NOMO-1 treated with DMSO at 0.1 percent for 48 hours (cell line): ENCODE measurements around the gene RXFP2.
A peak's percentile ranks its signal among the peaks of the same experiment; 100 is the strongest.

ENCODE experiments used
- DNase-seq: peaks from one replicate; lab custom pipeline; 2025; ENCODE audit not compliant: unreplicated experiment; lab: John Stamatoyannopoulos, UW

RXFP2 gene

DNA sequence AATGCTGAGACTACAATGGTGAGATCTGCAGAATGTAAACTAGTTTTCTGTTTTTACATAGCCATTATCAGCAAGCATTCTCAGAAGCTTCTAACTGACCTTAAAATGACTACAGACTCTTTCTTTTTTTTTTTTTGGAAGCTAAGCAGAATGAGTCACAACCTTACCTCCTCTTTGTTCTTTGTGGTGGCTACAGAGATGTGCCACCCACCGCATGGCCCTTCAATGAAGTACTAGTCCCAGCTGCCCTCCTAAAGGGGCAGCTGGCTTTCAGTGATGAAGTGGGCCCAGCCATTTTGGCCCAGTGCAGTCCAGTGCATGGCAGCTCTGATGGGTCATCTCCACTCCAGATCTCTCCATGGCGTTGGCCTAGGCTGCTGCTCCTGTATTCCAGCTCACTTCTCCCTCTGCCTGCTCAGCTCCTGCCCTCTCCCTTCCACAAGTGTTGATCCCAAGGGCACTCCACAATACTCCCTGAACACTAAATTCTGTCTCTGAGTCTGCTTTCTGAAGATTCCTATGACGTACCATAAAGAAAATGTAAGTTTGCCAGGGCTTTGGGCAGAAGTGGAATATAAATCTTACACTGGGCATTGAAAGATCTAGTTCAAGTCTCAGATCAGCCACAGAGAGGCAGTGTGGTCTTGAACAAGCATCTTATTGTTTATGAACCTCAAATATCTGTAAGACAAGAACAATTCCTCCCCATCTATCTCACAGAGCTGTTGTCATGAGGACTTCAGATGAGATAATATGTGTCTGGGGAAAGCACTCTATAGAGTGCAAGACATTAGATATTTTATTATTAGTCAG is 85.6 kb downstream of the RXFP2 start:
- DNase-seq = peak; percentile 74

DNA sequence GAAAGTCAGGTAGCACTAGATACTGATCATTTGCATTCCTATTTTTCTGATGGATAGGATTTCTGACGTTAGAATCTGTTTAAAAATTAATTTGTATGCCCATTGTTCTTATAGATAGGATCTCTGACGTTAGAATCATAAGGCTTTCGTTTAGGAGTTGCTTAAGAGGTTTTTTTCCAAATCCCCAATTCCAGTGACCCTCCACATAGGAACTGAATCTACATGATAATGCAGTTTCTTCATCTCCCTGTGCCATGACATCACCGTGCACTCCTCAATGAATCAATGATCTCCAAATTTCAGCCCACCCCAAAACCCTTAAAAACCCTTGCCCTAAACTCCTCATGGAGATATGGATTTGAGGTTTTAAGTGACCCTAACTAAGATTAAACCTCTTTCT is 87.2 kb downstream of the RXFP2 start:
- no peak for DNase-seq

DNA sequence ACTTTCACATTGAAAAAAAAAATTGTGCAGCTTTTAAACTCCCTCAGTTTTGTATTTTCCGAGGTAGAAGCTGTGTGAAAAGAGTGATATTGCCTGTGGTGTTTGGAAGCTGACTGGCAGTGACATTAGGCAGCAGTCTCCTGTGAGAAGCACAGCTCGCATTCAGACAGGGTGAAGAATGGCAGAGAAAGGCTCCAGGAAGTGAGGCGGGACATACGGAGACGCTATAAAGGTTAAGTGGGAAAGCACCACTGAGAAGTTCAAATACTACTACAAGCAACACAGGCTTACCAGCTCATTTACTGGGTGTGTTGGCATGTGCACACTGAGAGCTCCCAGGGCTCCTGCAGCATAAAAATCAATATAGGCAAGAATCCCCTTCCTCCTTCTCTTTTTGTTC is 88.4 kb downstream of the RXFP2 start:
- DNase-seq = no peak

DNA sequence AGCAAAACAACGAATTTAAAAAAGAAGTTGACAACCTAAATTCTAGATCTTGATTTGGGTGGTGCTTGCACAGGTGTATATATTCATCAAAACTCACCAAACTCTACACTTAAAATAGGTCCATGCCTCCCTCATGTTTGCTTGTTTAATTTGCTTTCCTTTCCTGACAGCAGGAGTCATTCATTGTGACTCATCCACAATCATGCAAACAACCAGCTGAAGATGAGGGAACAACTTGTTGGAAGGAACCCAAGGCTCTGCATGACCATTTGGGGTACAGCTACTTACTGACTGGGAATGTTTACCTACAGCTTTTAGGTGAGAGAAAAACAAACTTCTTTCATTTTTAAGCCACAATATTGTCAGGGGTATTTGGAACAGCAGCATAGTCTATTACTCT is 96.6 kb downstream of the RXFP2 start:
- DNase-seq = no peak

DNA sequence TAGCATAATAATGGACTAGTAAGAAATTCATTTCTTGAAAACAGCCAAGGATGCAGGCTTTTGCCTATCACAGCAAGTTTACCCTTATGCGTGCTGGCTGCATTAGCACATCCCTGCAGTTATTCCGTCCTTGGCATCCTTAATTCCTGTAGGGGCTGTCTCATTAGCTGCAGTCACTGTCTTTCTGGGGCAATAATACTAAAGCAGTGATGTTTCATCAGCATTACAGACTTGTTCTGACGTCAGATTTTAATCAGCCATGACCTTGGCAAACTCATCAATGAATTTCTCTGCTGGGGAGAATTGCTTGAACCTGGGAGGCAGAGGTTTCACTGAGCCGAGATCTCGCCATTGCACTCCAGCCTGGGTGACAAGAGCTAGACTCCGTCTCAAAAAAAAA is 103.7 kb downstream of the RXFP2 start:
- no peak for DNase-seq

DNA sequence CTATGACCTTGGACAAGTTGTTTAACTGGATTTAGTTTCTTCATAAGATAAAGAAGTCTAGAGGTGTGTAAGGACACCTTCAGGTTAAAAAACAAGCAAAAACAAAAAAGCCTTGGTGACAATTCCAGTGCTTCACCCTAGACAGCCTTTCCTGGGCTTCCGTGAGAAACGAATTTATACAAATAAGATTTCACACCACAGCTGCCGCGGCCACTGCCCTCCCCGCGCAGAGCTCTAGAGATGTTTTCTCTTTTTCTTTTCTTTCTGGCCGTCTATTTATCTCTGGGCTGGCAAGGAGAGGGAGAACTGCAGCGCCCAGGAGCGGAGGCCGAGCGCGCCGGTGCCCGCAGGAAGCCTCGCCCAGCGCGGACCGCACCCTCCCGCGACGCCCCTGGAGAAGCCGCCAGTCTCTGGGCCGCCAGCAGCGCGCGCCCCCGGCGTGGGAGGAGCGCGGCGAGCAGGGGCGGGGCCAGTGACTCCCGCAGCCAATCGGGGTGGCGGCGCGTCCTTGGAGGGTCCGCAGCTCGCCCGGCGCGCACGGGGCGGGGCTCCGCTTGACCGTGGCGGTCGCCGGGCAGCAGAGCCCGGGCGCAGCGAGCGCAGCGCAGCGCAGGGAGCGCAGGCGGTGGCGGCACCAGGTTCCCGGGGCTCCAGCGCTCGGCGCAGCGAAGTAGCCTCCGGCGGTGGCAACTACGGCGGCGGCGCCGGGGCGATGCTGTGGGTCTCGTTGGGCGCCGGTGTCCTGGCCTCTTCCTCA is 107.0 kb downstream of the RXFP2 start:
- DNase-seq = peak; percentile 96

DNA sequence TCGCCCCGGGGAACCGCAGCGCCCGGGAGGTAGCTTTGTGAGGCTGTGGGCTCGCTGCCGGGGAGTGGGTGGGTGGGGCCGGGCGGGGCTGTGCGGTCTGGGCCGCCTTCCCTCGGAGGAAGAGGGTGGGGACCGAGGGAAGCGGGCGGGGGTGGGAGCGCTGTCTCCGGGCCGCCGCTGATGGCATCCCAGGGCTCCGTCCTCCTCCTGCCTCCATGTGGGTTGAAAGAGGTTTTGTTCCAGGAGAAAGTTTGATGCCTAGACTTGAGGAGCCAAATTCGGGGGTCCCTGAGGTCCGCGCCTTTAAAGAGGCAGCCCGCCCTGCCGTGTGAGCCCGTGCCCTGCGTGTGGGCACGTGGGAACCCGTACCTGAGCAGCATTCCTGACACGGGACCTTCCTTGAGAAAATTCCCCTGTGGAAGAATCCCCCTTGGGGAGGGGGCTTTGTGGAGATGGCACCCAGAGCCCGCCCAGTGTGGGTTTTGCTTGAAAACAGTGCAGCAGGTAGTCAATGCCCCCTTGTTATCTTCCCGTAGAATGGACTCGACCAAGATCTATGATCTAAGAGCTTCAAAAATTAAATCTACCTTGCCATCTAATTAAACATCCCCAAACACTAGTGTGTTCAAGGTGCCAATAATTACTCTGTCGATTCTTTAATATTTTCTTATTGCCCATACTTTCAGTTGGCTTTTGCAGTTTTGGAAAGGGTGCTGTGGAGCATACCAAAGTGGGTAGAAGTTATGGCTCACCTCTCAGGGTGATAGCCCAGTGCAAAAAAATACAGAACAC is 107.8 kb downstream of the RXFP2 start:
- DNase-seq = no peak

DNA sequence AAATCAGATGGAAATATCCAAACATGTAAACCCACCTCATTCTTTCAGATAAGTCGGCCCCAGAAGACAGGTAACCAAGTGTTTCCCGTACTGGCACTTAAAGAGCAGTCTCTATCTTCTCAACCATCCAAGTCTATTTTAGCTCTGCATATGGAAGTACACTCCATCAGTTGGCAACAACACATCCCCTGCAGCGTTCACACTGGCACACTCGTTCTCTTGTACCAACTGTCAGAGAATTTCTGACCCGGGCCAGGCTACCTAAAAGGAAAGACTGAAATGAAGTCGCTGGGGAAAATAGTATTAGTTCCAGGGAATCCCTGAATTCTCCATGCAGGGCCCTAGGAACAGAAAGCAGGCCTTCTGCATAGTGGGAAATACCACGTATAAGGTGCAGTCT is 109.3 kb downstream of the RXFP2 start:
- no peak for DNase-seq

DNA sequence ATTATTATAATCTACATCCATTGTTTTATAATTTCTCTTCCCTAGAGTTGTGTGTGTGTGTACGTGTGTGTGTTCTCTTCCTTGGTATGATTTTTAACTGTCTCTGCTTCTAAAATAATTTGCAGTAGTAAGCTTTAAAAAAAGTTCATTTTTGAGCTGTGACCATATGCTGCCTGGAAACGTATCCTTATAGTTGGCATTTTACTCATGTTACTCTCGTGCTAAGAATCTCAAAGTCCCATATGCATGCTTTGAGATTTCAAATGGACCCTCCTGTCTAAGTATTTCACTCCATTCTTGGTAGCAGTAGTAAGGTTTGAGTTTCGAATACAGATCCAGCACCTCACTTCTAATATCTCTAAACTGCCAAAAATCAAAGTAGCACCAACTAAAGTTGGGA is 109.9 kb downstream of the RXFP2 start:
- DNase-seq = no peak

DNA sequence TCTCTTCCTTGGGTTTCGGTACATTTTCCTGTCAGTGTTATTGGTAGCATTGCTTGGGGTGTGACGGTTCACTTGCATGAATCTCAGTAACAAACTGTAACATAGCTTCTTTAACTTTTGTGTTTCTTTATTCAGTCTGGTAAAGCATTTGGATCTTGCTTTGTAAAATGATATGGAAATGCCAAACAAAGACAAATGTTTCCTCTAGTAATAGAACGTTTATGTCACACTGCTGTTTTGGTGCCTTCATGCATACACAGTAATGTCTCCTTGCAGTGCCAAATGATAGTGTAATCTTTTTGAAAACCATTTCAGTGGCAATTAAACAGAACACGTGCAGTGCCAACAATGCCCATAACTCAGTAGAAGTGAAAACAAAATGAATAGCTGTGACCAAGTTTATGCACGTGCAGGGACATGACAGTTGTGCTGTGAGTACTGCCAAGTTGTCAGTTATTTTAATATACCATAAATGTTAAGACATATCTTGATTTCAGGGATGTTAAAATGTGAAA is 110.8 kb downstream of the RXFP2 start:
- DNase-seq = no peak

DNA sequence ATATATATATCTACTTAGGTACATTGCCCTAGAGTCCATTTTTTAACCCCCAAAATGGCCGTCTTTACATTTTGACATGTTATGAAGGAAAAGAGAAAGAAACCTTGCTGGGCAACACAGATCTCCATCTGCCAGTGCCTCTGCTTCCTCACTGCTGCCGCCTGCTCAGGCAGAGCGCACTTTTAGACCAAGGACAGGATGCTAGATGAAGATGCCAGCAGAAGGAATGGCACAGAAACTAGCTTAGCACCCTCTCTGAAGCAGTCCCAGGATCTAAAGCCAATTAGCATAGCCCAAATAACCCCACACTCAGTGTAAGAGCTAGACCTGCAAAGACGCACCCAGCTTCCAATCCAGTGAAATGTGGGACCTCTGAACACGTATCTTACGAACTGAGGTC is 111.9 kb downstream of the RXFP2 start:
- DNase-seq = no peak
